ENCODE measurements around the gene KSR1.

The KSR1 gene

GRCh38 chr17:27575096-27575911 lies 119.1 kb downstream of the KSR1 start:
- intact Hi-C loops (cut with DNase I) = loop anchor here (5.0 kb wide), 1 partner anchor 118 kb away; the partner anchor contains the start of gene KSR1
- DNase-seq = no peak

DNA sequence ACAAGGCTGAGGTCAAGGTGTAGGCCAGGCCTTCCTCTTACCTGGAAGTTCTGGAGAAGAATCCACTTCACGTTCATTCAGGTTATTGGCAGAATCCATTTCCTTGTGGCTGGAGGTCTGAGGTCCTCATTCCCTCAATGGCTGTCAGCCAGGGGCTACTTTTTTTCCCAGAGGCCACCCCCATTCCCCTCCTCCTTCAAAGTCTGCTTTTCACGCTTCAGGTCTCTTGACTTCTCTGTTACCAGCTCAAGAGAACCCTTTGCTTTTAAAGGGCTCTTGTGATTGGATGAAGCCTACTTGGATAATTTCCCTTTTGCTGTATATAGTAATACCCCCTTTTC lies 119.6 kb downstream of the KSR1 start:
- intact Hi-C loops (cut with DNase I) = loop anchor here (5.0 kb wide), 1 partner anchor 119 kb away; the partner anchor contains the start of gene KSR1
- DNase-seq = no peak

DNA sequence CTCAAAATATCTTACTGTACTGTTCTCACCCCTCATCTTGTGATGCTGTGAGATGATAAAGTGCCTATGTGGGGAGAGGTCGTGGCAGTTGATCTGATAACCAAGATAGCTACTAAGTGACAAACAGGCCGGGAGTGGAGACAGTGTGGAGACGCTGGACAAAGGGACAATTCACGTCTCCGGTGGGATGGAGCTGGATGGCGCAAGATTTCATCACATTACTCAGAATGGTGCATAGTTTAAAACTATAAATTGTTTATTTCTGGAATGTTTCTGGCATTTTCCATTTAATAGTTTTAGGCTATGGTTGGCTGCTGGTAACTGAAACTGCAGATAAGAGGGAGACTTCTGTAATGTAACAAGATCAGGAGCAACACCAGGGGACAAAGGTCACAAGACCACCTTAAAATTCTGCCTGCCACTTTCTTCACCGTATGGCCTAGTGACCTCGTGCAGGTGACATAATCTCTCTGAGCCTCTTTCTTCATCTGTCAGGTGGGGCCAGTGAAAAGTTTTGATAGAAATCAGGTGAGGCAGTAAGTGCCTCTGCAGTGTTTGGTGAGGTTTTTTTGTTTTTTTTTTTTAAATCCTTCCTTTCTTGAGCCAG lies 120.3 kb downstream of the KSR1 start:
- DNase-seq = no peak
- intact Hi-C loops (cut with DNase I) = loop anchor here (5.0 kb wide), 1 partner anchor 119 kb away; the partner anchor contains the start of gene KSR1

DNA sequence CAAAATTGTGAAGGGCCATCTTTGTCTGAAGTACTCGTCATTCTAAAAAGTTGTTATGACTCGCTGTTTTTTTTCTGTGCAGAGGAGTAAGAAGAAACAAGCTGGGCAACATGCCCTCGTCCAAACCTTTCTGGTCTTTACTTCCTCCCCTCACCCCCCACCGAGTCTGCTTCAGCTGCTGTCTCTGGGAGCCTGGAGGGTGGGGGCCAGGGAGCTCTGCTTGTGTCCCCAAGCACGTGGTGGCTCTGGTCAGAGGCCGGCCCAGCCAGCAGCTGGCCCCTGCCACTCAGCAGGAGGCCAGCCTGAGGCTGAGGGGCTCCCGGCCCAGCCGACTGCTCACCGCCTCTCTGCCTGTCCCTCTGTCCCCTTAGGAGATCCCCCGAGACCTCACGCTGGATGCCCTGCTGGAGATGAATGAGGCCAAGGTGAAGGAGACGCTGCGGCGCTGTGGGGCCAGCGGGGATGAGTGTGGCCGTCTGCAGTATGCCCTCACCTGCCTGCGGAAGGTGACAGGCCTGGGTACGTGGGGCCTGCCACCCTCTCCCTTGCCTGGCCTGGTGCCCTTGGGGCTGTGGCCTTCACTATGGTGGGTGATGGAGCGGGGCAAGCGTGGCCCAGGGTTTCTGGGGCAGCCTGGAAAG lies 121.0 kb downstream of the KSR1 start:
- DNase-seq = peak in 7 of 10 donors; percentile 38 to 94 (median 63)
- intact Hi-C loops (cut with DNase I) = loop anchor here (5.0 kb wide), 1 partner anchor 120 kb away; the partner anchor contains the start of gene KSR1

- intact Hi-C loops (cut with DNase I) = loop anchor here (5.0 kb wide), 1 partner anchor 121 kb away; the partner anchor contains the start of gene KSR1
- no peak for DNase-seq
These were observed 121.9 kb downstream of the KSR1 start for GRCh38 chr17:27577884-27578717.

DNA sequence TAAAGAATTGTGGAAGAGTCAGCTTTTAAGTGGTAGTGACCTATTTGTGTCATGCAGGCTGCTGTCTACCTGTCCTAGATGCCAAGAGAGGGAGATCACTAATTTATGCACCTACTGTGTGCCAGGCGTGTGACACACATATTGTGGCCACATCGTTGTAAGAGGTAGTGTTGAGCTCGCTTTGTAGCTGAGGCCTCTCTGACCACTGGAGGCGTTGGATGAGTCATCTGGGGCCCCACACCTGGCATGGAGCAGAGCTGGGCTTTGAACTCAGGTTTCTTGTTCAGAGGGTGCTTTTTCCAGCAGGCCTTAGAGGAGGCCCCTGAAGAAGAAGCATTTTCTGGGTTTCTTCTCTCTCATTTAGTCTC lies 122.5 kb downstream of the KSR1 start:
- intact Hi-C loops (cut with DNase I) = loop anchor here (5.0 kb wide), 1 partner anchor 121 kb away; the partner anchor contains the start of gene KSR1

DNA sequence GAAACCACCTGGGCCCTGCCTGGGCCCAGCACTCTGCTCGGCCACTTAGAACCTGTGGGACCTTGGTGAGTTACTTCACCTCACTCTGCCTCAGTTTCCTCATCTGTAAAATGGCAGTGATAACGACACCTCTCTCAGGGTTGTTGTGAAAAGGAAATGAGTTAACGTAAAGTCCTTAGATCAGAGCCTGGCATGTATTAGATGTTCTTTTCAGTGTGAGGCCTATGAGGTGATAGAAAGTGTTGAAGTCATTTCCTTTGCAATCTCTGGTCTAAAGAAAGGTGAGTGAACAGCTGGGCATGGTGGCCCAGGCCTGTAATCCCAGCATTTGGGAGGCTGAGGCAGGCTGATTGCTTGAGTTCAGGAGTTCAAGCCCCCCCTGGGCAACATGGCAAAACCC lies 123.1 kb downstream of the KSR1 start:
- intact Hi-C loops (cut with DNase I) = loop anchor here (5.0 kb wide), 1 partner anchor 122 kb away; the partner anchor contains the start of gene KSR1
- no peak for DNase-seq

More for the DNA sequence above, 122.5 kb downstream of the KSR1 start:
- DNase-seq = no peak

- no peak for DNase-seq
- intact Hi-C loops (cut with DNase I) = loop anchor here (5.0 kb wide), 1 partner anchor 123 kb away; the partner anchor contains the start of gene KSR1
These were observed 123.7 kb downstream of the KSR1 start for GRCh38 chr17:27579897-27580321.

DNA sequence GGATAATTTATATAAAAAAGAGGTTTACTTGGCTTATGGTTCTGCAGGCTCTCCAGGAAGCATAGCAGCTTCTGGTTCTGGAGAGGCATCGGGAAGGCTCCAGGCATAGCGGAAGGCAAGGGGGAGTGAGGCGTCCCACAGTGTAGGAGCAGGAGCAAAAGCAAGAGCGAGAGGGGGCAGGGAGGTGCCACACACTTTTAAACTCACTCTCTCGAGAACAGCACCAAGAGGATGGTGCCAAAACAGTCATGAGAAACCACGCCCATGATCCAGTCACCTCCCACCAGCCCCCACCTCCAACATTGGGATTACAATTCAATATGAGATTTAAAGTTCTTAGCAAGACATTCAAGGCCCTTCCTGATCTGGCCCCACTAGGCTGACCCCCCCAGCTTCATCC lies 124.8 kb downstream of the KSR1 start:
- no peak for DNase-seq
- intact Hi-C loops (cut with DNase I) = no loop called here

DNA sequence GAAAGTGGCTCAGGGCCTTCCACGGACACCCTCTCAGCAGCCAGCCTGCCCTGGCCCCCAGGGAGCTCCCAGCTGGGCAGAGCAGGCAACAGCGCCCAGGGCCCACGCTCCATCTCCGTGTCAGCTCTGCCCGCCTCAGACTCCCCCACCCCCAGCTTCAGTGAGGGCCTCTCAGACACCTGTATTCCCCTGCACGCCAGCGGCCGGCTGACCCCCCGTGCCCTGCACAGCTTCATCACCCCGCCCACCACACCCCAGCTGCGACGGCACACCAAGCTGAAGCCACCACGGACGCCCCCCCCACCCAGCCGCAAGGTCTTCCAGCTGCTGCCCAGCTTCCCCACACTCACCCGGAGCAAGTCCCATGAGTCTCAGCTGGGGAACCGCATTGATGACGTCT lies 126.4 kb downstream of the KSR1 start:
- no peak for DNase-seq
- intact Hi-C loops (cut with DNase I) = no loop called here

- intact Hi-C loops (cut with DNase I) = no loop called here
- DNase-seq = no peak
These were observed 129.0 kb downstream of the KSR1 start for GRCh38 chr17:27585153-27585681.

GRCh38 chr17:27585792-27586191 lies 129.5 kb downstream of the KSR1 start:
- no peak for DNase-seq
- intact Hi-C loops (cut with DNase I) = no loop called here

DNA sequence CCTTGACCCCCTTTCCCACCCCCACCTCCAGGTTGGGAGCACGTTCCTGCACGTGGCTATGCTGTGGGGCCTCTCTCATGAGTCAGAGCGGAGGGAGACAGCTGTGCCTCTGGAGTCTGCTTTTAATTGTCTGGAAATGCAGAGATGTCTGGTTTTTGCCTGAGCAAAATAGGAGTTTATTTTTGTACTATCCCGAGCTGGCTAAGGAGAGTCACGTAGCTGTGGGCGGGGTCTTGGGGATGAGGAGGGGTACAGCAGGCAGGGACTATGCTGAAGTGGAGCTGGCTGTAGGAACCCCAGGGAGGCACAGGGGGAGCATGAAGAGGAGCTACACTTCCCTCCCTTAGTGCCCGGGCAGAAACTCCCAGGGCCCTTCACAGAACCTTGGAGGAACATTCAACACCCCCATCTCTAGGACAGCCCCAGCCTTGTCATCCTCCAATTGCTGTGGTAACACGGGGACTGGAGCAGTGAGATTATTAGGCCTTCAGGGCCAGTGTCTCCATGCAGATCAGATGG lies 130.0 kb downstream of the KSR1 start:
- intact Hi-C loops (cut with DNase I) = no loop called here
- DNase-seq = no peak

GRCh38 chr17:27588354-27588753 lies 132.1 kb downstream of the KSR1 start:
- intact Hi-C loops (cut with DNase I) = no loop called here
- no peak for DNase-seq

DNA sequence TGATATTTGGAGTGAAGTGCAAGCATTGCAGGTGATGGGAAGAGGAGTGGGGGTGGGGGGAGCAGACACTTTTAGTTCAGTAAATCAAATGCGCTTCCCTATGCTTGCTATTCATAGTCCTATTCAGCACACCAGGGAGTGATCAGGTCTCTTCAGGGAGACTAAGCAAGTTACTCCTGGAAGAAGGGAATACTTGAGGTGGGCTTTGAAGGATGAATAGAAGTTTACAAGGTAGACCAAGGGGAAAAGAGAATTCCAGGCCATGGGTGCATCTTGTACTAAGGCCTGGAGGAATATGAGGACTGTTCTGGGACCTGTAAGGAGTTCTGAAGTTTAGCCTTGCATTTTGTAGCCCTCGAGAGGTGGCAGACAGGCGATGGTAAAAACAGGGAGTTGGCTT lies 134.6 kb downstream of the KSR1 start:
- DNase-seq = no peak
- intact Hi-C loops (cut with DNase I) = no loop called here

DNA sequence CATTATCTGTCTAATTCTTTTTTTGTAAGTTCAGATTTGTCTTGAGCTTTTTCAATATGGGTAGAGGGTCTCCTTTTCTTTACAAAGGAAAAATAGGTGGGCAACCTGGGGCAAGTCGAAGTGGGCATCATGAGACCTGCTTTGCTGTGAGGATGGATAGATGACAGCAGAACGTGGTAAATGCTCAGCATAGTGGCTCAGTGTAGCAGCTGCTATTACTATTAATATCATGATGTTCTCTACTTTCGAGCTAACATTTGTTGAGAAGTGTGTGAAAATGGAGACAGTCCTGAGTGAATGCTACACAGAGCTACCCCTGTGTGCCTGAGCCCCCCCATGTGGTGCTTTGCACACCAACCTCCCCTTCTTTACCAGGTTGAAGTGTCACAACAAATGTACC lies 135.7 kb downstream of the KSR1 start:
- DNase-seq = no peak
- intact Hi-C loops (cut with DNase I) = no loop called here

DNA sequence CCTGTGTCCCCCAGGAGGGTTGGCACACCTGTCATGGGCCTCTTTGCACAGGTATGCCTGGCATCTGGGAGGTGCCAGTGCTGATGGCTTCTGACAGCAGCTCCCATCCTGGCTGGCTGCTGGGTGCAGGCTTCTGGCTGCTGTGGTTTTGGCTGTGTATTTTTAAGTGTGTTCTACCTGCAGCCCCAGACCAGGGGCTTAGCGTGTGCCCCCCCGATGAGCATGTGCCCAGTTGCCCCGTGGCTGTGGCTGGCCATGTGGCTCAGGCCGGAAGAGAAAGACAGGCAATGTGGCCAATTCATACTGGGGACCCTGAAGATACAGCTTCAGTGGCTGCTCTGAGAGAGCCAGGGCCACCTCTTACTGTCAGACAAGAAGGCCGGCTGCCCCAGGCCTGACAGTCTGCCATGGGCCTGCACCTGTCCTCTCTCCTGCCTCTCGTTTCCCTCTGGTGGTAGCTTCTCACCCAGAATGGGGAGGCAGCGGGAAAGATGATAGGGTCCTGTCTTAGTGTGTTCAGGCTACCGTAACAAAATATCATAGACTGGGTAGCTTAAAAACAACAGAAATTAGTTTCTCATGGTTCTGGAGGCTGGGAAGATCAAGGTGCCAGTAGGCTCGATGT lies 137.1 kb downstream of the KSR1 start:
- DNase-seq = no peak
- intact Hi-C loops (cut with DNase I) = no loop called here

DNA sequence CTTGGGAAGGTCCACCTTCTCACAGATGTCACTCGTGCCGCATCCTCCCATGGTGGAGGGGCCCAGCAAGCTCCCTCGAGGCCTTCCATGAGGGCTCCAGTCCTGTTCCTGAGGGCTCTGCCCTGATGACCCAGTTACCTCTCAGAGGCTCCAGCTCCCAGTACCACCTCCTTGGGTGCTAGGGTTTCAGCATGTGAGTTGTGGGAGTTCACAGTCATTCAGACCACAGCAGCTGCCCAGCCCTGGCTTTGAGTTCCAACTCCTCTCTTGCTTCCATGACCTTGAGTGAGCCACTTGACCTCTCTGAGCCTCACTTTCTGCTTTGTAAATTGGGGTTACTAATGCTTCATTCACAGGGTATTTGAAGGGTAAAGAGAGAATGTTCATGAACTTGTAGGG lies 137.6 kb downstream of the KSR1 start:
- intact Hi-C loops (cut with DNase I) = no loop called here
- no peak for DNase-seq

DNA sequence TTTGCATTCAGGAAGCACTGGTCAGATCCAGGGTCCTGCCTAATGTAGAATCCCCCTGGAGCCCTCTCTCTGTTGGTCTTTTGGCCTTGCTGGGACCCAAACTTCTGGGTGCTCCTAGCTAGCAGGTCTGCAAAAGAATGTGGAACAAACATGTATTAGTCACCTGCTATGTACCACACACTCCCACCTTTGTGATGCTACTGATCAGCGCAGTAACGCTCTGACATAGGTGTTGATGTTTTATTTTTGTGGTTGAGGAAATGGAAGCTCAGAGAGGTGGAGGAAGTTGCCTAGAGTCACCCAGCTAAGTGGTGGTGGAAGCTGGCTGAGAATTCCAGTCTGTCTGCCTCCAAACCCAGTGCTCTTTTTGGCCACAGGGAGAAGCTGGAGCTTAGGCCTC lies 139.0 kb downstream of the KSR1 start:
- intact Hi-C loops (cut with DNase I) = no loop called here
- no peak for DNase-seq

All from posterior cingulate gyrus (tissue), 11 donors.